ENCODE measurements around the gene PES1. TPM values are rescaled to one million over a fixed set of nuclear protein-coding genes. Genes with fewer than 3 reads are reported as not detected.

The PES1 gene
- total and polyA plus RNA-seq, 2 donors (not counting 3 experiments of a cell fraction or from before 2014, with no cell fraction given), result 110 to 135 TPM

- intact Hi-C loops (cut with micrococcal nuclease) (no loop called here), dilution Hi-C loops (cut with MboI; ENCODE audit: extremely low pct_ligation_motif_present, low sequenced_read_pairs) (no loop called here)
- Histone ChIP-seq H3K9ac (replicated peaks; ENCODE audit: extremely low read depth, insufficient read depth, low read length) (no peak overlapping the region), H3K79me2 (ENCODE audit: control insufficient read depth, insufficient read depth, low read length) (no peaks in the 10 kb centered on the region), H3K9me1 (replicated peaks; ENCODE audit: control insufficient read depth, extremely low read depth, insufficient read depth, low read length) (no peaks in the 10 kb centered on the region), H3K27me3 (ENCODE audit: control insufficient read depth in 2 of 2, insufficient read depth in 2 of 2, low read length in 2 of 2) (peaks cover 3% of the 10 kb centered on the region in 2 experiments), H3K4me1 (ENCODE audit: control insufficient read depth, extremely low read depth, insufficient read depth, low read length) (no peaks in the 10 kb centered on the region), H3K9me3 (replicated peaks; ENCODE audit: control insufficient read depth, insufficient read depth, low read length) (no peaks in the 10 kb centered on the region), H3K4me3 (replicated peaks in 1 of 3; ENCODE audit: insufficient read depth in 1 of 3, low read depth in 1 of 3, low read length in 3 of 3) (no peak overlapping the region), H4K20me1 (replicated peaks; ENCODE audit: control insufficient read depth, extremely low read depth, insufficient read depth, low read length) (no peaks in the 10 kb centered on the region), H3K36me3 (ENCODE audit: control insufficient read depth in 2 of 2, extremely low read depth in 1 of 2, insufficient read depth in 2 of 2, low read length in 2 of 2) (no peaks in the 10 kb centered on the region), H3K4me2 (ENCODE audit: insufficient read depth, low read length) (no peak overlapping the region), H3K27ac (ENCODE audit: insufficient read depth, low read depth, low read length) (no peak overlapping the region), H2AFZ (ENCODE audit: low read depth, low read length) (no peak overlapping the region)
- no TSS peak for BruUV-seq (replicated peaks)
- DNase-seq (ENCODE audit: low read depth, low spot score) (no peak), FAIRE-seq (peak; percentile 48)
- no peak for TF ChIP-seq GATA2 (IDR thresholded peaks at IDR 0.05; ENCODE audit: insufficient read depth, insufficient read length, low read depth, low read length)
- no peak for TF ChIP-seq POLR2AphosphoS5 (IDR thresholded peaks at IDR 0.05; ENCODE audit: insufficient read depth, low read depth, low read length)
- TF ChIP-seq JUN (IDR thresholded peaks at IDR 0.05; ENCODE audit: borderline replicate concordance, insufficient read depth, insufficient read length, low read depth), result no peak
- TF ChIP-seq MAX (IDR thresholded peaks at IDR 0.05; ENCODE audit: insufficient read depth, insufficient read length), result no peak
- TF ChIP-seq FOS (IDR thresholded peaks at IDR 0.05; ENCODE audit: borderline replicate concordance, insufficient read depth, low read length), result no peak
- TF ChIP-seq CTCF (IDR thresholded peaks at IDR 0.05; ENCODE audit: extremely low read depth in 1 of 2, insufficient read depth in 1 of 2, low read depth in 1 of 2, low read length in 2 of 2), result no peak
- no peak for TF ChIP-seq POLR2A (IDR thresholded peaks at IDR 0.05; ENCODE audit: low read depth, low read length)
- POLR2A ChIA-PET, result no interaction called here
- CTCF ChIA-PET, result interaction anchor here (0.6 to 1.4 kb wide), 3 partner anchors 9 to 246 kb away, joined by 3 read pairs; partner anchors contain the start of gene SEC14L6
Measured at GRCh38 chr22:30537083-30537731, 54.5 kb downstream of the PES1 start.

Data from endothelial cell of umbilical vein (primary cell).